ENCODE measurements around the gene ARHGAP10.

Gene ARHGAP10

GRCh38 chr4:148101235-148101634, 369.3 kb downstream of the ARHGAP10 start:
- no peak for DNase-seq (ENCODE audit: extremely low read depth, low read depth)
- no peak overlapping the region for H3K4me3 ChIP-seq (replicated peaks; ENCODE audit: low read depth, low read length)
- no peak for TF ChIP-seq CTCF (IDR thresholded peaks at IDR 0.05; ENCODE audit: low read depth, low read length, missing control alignments)

GRCh38 chr4:148101790-148102189, 369.9 kb downstream of the ARHGAP10 start:
- H3K4me3 ChIP-seq (replicated peaks; ENCODE audit: low read depth, low read length) = no peak overlapping the region
- no peak for DNase-seq (ENCODE audit: extremely low read depth, low read depth)
- no peak for TF ChIP-seq CTCF (IDR thresholded peaks at IDR 0.05; ENCODE audit: low read depth, low read length, missing control alignments)

- TF ChIP-seq CTCF (IDR thresholded peaks at IDR 0.05; ENCODE audit: low read depth, low read length, missing control alignments) = no peak
Observed at GRCh38 chr4:148103597-148104355, 371.9 kb downstream of the ARHGAP10 start.

GRCh38 chr4:148108766-148109165, 376.9 kb downstream of the ARHGAP10 start:
- TF ChIP-seq CTCF (IDR thresholded peaks at IDR 0.05; ENCODE audit: low read depth, low read length, missing control alignments) = no peak
- no peak overlapping the region for H3K4me3 ChIP-seq (replicated peaks; ENCODE audit: low read depth, low read length)
- DNase-seq (ENCODE audit: extremely low read depth, low read depth) = no peak

More at GRCh38 chr4:148103597-148104355, 371.9 kb downstream of the ARHGAP10 start:
- no peak overlapping the region for H3K4me3 ChIP-seq (replicated peaks; ENCODE audit: low read depth, low read length)
- DNase-seq (ENCODE audit: extremely low read depth, low read depth) = no peak

- TF ChIP-seq CTCF (IDR thresholded peaks at IDR 0.05; ENCODE audit: low read depth, low read length, missing control alignments) = no peak
- no peak for DNase-seq (ENCODE audit: extremely low read depth, low read depth)
- no peak overlapping the region for H3K4me3 ChIP-seq (replicated peaks; ENCODE audit: low read depth, low read length)
Observed at GRCh38 chr4:148109216-148109615, 377.3 kb downstream of the ARHGAP10 start.

- DNase-seq (ENCODE audit: extremely low read depth, low read depth) = no peak
- H3K4me3 ChIP-seq (replicated peaks; ENCODE audit: low read depth, low read length) = no peak overlapping the region
- no peak for TF ChIP-seq CTCF (IDR thresholded peaks at IDR 0.05; ENCODE audit: low read depth, low read length, missing control alignments)
Observed at GRCh38 chr4:148110169-148110568, 378.3 kb downstream of the ARHGAP10 start.
